ENCODE data around the gene PELI1. TPM values are rescaled to one million over a fixed set of nuclear protein-coding genes. Genes with fewer than 3 reads are reported as not detected.

Gene PELI1
- total RNA-seq, 3 donors from 2014 or later (not counting 1 experiment from before 2014, with no cell fraction given), result 42.3 to 141 (median 65.0) TPM

DNA sequence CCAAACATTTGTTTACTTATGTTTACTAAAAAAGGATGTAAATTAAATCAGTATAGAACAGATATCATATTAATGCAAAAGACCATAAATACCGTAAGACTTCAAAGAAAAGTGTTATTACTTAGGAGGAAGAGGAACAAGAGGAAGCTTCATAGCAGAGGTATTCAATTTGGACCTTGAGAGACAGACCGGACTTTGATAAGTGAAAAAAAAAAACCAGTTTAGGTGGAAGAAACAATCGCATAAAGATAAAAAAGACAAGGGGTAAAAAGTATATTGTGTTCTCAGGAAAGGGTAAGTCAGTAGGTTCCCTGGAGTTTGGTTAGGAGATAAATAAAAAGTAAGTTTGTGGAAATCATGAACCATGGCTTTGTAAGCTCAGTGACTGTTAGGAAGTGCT, 17.6 kb downstream of the PELI1 start:
- Mint-ChIP-seq H3K36me3 (no peaks in the 10 kb centered on the region), H3K4me1 (no peaks in the 10 kb centered on the region), H3K27ac (no peak overlapping the region), H3K9me3 (no peaks in the 10 kb centered on the region), H3K27me3 (ENCODE audit: low read depth in 2 of 2) (no peaks in the 10 kb centered on the region), H3K4me3 (no peak overlapping the region)
- WGBS (ENCODE audit: insufficient coverage), result 97% methylated on average over 3 of the region's 3 CpGs
- no peak overlapping the region for H3K4me3 ChIP-seq (ENCODE audit: low read length)
- H3K27ac ChIP-seq (ENCODE audit: low read length), result no peak overlapping the region
- TF ChIP-seq, protein P1, sequence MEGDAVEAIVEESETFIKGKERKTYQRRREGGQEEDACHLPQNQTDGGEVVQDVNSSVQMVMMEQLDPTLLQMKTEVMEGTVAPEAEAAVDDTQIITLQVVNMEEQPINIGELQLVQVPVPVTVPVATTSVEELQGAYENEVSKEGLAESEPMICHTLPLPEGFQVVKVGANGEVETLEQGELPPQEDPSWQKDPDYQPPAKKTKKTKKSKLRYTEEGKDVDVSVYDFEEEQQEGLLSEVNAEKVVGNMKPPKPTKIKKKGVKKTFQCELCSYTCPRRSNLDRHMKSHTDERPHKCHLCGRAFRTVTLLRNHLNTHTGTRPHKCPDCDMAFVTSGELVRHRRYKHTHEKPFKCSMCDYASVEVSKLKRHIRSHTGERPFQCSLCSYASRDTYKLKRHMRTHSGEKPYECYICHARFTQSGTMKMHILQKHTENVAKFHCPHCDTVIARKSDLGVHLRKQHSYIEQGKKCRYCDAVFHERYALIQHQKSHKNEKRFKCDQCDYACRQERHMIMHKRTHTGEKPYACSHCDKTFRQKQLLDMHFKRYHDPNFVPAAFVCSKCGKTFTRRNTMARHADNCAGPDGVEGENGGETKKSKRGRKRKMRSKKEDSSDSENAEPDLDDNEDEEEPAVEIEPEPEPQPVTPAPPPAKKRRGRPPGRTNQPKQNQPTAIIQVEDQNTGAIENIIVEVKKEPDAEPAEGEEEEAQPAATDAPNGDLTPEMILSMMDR (IDR thresholded peaks at IDR 0.05), result no peak
- intact Hi-C loops (cut with micrococcal nuclease), result no loop called here
- H3K4me1 ChIP-seq (ENCODE audit: control insufficient read depth, insufficient read depth, low read length), result no peaks in the 10 kb centered on the region
- DNase-seq, result no peak
- H3K36me3 ChIP-seq (ENCODE audit: control insufficient read depth, insufficient read depth, low read length), result no peaks in the 10 kb centered on the region
- ATAC-seq, result no peak
- no peaks in the 10 kb centered on the region for H3K27me3 ChIP-seq (ENCODE audit: control insufficient read depth, insufficient read depth, low read length)
- no peaks in the 10 kb centered on the region for H3K9me3 ChIP-seq (ENCODE audit: control insufficient read depth, insufficient read depth, low read length)

DNA sequence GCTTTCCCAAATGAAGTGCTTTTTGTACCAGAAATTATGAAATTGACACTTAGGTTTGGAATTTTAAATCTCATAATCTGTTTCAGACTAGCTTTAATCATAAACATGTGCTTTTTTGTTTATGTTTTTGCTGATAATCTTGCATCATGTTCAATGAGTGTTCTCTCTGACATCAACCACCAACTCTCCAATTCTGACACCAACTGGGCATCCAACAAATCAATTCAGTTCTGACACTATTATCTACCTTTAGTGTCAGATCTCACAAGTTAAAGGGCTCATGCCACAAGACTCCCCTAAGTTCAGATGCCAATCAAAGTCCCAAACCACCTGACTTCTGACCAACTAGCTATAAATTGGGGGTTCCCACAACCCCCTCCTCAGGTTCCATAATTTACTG, 19.6 kb downstream of the PELI1 start:
- Mint-ChIP-seq H3K4me3 (no peak overlapping the region), H3K27me3 (ENCODE audit: low read depth in 2 of 2) (no peaks in the 10 kb centered on the region), H3K36me3 (no peaks in the 10 kb centered on the region), H3K4me1 (no peaks in the 10 kb centered on the region), H3K9me3 (no peaks in the 10 kb centered on the region), H3K27ac (no peak overlapping the region)
- H3K9me3 ChIP-seq (ENCODE audit: control insufficient read depth, insufficient read depth, low read length), result no peaks in the 10 kb centered on the region
- intact Hi-C loops (cut with micrococcal nuclease), result no loop called here
- DNase-seq (no peak), ATAC-seq (no peak)
- H3K27ac ChIP-seq (ENCODE audit: low read length), result no peak overlapping the region
- no peak overlapping the region for H3K4me3 ChIP-seq (ENCODE audit: low read length)
- no peaks in the 10 kb centered on the region for H3K36me3 ChIP-seq (ENCODE audit: control insufficient read depth, insufficient read depth, low read length)
- TF ChIP-seq, protein P1 (IDR thresholded peaks at IDR 0.05), result no peak
- no peaks in the 10 kb centered on the region for H3K27me3 ChIP-seq (ENCODE audit: control insufficient read depth, insufficient read depth, low read length)
- H3K4me1 ChIP-seq (ENCODE audit: control insufficient read depth, insufficient read depth, low read length), result no peaks in the 10 kb centered on the region

DNA sequence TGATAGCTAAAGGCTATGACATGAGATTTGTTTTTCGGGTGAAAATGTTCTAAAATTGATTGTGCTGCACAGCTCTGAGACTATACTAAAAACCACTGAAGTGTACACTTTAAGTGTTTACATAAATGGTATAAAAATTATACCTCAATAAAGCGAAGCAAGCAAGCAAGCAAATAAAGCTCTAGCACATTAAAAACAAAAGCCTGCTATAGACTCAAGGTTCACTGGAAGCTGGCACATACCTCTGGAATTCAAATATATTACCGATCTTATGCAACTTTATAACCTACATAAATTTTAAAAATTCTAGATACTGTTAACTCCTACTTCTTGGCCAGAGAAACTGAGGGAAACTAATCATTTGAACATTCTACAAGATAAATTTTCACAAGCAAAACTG, 20.1 kb downstream of the PELI1 start:
- H3K9me3 Mint-ChIP-seq, result no peaks in the 10 kb centered on the region
- ATAC-seq (no peak), DNase-seq (no peak)
- Histone ChIP-seq H3K4me1 (ENCODE audit: control insufficient read depth, insufficient read depth, low read length) (no peaks in the 10 kb centered on the region), H3K36me3 (ENCODE audit: control insufficient read depth, insufficient read depth, low read length) (no peaks in the 10 kb centered on the region), H3K4me3 (ENCODE audit: low read length) (no peak overlapping the region), H3K9me3 (ENCODE audit: control insufficient read depth, insufficient read depth, low read length) (no peaks in the 10 kb centered on the region), H3K27ac (ENCODE audit: low read length) (no peak overlapping the region), H3K27me3 (ENCODE audit: control insufficient read depth, insufficient read depth, low read length) (no peaks in the 10 kb centered on the region)
- WGBS (ENCODE audit: insufficient coverage), result 67% methylated on average over 3 of the region's 3 CpGs
- no peaks in the 10 kb centered on the region for H3K27me3 Mint-ChIP-seq (ENCODE audit: low read depth in 2 of 2)
- H3K4me1 Mint-ChIP-seq, result no peaks in the 10 kb centered on the region
- H3K27ac Mint-ChIP-seq, result no peak overlapping the region
- intact Hi-C loops (cut with micrococcal nuclease), result no loop called here
- TF ChIP-seq, protein P1 (IDR thresholded peaks at IDR 0.05), result no peak
- H3K36me3 Mint-ChIP-seq, result no peaks in the 10 kb centered on the region
- no peak overlapping the region for H3K4me3 Mint-ChIP-seq

DNA sequence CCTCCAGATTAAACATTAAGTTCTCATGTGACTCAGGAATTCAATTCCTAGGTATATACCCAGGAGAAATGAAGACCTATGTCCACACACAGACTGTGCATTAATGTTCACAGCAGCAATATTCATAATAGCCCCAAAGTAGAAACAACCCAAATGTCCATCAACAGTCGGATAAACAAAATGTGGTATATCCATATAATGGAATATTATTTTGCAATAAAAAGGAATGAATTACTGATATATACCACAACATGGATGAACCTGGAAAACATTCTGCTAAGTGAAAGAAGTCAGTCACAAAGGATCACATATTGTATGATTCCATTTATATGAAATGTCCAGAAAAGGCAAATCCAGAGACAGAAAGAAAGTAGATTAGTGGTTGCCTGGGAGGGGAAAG, 20.5 kb downstream of the PELI1 start:
- Histone ChIP-seq H3K36me3 (ENCODE audit: control insufficient read depth, insufficient read depth, low read length) (no peaks in the 10 kb centered on the region), H3K27me3 (ENCODE audit: control insufficient read depth, insufficient read depth, low read length) (no peaks in the 10 kb centered on the region), H3K4me1 (ENCODE audit: control insufficient read depth, insufficient read depth, low read length) (no peaks in the 10 kb centered on the region), H3K4me3 (ENCODE audit: low read length) (no peak overlapping the region), H3K27ac (ENCODE audit: low read length) (no peak overlapping the region), H3K9me3 (ENCODE audit: control insufficient read depth, insufficient read depth, low read length) (no peaks in the 10 kb centered on the region)
- DNase-seq (no peak), ATAC-seq (no peak)
- intact Hi-C loops (cut with micrococcal nuclease), result no loop called here
- Mint-ChIP-seq H3K4me1 (no peaks in the 10 kb centered on the region), H3K27ac (no peak overlapping the region), H3K36me3 (no peaks in the 10 kb centered on the region), H3K4me3 (no peak overlapping the region), H3K9me3 (no peaks in the 10 kb centered on the region), H3K27me3 (ENCODE audit: low read depth in 2 of 2) (no peaks in the 10 kb centered on the region)
- WGBS (ENCODE audit: insufficient coverage), result no CpG with 5 or more reads among the region's 1 CpG
- TF ChIP-seq, protein P1 (IDR thresholded peaks at IDR 0.05), result no peak
